Astrocyte of the hippocampus (primary cell): ENCODE measurements around the gene OSBPL9.
"Not testable (repeated sequence)": the region's sequence is repeated elsewhere in the genome, so short reads cannot be mapped to it uniquely, and the experiment has no call there.

Source experiments
- DNase-seq: peaks from one replicate; pipeline ENCODE4 v3.0.0; 2011; ENCODE audit warnings: low read depth, low spot score

OSBPL9 gene

DNA sequence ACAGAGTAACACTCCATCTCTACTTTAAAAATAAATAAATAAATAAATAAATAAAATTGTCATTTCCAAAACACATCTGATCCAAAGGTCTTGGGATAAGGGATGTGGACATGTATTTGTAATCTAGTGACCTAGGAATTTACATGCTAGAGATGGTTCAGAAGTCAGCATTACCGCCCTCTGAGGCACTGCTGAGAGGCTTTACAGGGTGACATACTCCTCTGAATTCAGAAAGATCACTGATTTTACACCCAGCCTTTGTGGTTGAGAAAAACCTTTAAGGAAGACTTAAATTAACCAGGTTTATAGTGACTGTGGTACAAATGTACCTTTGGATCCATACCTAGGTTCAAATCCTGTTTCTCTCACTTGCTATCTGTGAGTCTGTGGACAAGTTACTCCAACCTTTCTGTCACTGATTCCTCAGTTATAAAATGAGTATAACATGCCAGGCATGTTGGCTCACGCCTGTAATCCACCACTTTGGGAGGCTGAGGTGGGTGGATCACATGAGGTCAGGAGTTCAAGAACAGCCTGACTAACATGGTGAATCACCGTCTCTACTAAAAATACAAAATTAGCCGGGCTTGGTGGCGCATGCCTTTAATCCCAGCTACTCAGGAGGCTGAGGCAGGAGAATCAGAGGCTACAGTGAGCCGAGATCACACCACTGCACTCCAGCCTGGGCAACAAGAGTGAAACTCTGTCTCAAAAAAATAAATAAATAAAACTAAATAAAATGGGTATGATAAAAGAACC lies 20.1 kb downstream of the OSBPL9 start:
- peak; percentile 73 for DNase-seq

DNA sequence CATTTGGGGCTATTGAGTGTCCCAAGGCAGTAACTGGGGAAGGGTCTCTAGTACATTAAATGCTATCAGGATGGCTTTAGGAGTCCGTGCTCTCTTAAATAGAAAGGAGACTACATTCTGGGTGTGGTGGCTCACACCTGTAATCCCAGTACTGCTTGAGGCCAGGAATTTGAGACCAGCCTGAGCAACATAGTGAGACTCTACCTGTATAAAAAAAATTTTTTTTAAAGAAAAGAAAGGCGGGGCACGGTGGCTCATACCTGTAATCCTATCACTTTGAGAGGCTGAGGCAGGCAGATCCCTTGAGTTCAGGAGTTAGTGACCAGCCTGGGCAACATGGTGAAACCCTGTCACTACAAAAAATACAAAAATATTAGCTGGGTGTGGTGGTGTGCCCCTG lies 21.5 kb downstream of the OSBPL9 start:
- no peak for DNase-seq

DNA sequence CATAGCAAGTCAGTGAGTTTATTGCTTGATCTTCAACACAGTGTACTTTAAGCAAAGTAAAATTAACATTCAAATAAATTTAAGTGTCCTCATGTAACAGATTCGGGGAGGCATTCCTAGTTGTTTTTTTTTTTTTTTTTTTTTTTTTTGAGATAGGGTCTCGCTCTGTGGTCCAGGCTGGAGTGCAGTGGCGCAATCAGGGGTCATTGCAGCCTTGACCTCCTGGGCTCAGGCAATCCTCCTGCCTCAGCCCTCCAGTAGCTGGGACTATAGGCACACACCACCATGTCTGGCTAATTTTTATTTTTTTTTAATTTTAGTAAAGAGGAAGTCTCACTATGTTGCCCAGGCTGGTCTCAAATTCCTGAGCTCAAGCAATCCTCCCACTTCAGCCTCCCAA lies 22.8 kb downstream of the OSBPL9 start:
- no peak for DNase-seq

DNA sequence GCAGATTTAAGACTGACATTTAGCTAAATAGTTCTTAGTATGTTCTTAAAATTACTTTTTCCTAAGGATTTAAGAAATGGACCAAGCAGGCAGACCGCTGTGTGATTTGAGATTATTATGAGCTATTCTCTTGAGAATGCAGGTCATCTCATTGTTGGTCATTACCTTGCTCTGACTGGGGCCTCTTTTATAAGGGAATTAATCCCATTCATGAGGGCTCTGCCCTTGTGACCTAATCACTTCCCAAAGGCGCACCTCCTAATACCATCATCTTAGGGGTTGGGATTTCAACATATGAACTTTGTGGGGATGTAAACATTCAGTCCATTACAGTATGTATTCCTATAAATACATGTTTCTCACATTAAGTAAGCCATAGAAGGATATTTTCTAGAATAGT lies 24.2 kb downstream of the OSBPL9 start:
- DNase-seq = no peak

DNA sequence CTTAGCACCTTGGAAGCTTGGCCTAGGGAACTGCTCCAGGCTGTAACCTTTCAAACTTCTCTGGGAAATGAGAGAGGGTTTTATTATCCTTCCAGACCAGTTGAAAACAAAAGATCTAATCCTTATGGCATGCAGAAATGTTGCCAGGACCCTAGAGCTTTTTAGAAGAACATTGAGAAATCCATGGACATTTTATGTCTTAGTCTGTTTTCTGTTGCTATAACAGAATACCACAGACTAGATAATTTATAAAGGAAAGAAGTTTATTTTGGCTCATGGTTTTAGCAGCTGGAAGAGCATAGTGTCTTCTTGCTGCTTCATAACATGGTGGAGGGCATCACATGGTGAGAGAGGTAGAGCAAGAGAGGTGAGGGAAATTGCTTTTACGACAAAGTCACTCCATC lies 25.8 kb downstream of the OSBPL9 start:
- peak; percentile 84 for DNase-seq

DNA sequence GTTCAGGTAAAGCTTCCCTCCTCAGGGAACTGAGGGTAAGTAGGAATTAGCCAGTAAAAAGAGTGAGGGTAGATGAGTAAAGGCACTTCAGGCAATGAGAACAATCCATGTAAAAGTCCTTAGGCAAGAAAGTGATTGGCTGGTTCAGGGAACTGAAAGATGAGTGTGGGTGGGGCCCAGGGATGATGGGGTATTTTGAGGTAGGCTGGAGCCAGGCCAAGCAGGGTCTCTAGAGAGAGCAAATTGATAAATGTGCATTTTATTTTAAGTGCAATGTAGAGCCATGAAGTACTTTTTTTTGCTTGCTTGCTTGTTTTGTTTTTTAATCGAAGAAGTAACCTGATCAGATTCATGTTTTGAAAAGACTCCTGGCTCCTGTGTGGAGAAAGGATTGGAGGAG lies 26.5 kb downstream of the OSBPL9 start:
- no peak for DNase-seq

DNA sequence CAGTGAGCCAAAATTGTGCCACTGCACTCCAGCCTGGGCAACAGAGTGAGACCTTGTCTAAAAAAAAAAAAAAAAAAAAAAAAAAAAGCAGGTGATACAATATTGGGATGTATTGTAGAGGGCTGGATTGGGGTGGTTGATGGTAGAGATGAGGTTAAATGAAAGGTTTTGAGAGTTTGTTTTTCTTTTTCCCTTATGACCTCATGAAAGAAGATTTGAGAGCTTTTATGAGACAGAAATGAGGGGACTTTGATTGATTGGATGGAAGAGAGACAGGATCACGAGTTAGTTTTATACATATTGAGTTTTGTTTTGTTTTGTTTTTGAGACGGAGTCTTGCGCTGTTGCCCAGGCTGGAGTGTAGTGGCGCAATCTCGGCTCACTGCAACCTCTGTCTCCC lies 27.1 kb downstream of the OSBPL9 start:
- DNase-seq = no peak

DNA sequence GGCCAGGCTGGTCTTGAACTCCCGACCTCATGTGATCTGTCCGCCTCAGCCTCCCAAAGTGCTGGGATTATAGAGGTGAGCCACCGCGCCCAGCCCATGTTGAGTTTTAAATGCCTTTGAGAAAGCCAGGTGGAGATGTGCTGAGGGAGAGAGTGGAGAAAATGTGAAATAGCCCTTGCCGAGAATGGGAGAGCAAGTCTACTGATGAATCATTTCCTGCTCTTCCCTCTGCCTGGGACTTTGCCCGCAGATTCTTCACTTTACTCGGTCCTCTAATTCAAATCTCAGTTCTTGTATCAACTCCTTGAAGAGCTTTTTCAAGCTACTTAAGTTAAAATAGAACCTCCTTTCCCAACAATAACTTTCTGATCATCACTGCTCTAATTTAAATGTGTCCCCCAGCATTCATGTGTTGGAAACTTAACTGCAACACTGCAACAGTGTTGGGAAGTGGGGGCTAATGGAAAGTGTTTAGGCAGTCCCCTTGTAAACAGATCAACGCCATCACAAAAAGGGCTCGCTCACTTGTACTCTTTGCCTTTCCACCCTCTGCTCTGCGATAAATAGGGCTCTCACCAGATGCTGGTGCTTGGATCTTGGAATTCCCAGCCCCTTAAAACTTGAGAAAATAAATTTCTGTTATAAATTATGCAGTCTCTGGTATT lies 27.8 kb downstream of the OSBPL9 start:
- peak; percentile 62 for DNase-seq

DNA sequence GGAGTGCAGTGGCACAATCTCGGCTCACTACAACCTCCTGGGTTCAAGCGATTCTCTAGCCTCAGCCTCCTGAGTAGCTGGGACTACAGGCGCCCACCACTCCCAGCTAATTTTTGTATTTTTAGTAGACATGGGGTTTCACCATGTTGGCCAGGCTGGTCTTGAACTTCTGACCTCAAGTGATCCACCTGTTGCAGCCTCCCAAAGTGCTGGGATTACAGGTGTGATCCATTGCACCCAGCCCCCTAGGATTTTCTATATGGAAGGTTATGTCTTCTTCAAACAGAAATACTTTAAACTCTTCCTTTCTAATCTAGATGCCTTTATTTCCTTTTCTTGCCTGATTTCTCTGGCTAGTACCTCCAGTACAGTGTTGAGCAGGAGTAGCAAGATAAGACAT lies 29.7 kb downstream of the OSBPL9 start:
- not testable (repeated sequence) for DNase-seq

DNA sequence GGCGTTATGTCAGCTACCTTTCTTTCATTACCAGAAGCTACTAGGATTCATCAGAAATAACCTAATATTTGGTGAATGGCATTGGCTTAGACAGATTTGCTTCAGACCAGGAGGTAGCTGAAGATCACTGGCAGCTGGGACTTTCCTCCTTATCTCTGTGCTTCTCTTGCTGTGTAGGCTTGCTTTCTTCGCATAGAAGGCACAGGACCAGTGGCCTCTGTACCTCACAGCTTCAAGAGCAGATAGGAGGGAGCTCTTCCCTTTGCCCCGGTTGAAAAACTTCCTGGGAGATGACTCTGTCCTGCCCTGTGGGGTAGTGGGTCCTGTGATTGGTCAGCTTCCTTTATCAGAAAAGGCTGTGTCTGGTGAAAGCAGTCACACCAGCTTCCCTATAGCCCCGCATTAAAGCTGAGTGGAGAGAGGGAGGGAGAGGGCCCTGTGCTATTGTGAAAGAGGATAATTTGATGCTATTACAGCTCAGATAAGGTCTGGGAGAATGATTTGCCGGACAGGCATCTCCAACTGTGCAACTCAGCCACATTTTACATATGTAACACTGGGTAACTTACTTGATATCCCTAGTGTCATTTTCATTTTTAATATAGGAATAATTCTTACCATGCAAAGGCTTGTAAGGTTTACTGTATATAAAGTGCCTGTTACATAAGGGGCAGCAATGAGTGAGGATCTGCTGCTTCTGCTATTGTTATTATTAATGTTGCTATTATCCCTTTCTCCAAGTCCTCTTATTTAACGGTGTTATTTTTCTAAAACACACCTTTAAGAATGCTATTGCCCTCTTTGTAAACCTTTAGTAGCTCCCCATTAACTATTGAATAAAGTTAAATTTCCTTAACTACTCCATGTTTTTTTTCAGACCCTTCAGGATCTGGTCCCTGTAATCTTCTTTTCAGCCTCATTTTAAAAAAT lies 31.6 kb downstream of the OSBPL9 start:
- peak; percentile 33 for DNase-seq

DNA sequence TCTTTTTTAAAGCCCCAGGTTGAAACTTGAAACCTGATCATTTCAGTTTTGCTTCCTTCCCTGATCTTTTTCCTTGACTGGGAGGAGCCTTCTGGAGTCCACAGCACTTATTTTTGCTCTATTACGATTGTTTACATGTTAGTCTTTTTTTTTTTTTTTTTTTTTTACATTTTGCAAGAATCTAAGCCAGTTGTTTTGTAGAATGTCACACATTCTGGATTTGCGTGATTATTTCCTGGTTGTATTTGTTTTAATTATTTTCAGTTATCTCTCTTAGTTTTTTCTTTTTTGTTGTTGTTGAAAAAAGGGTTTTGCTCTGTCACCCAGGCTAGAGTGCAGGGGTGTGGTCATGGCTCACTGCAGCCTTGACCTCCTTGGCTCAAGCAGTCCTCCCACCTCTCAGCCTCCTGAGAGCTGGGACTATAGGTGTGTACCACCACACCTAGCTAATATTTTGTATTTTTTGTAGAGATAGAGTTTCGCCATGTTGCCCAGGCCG lies 32.8 kb downstream of the OSBPL9 start:
- DNase-seq = no peak

DNA sequence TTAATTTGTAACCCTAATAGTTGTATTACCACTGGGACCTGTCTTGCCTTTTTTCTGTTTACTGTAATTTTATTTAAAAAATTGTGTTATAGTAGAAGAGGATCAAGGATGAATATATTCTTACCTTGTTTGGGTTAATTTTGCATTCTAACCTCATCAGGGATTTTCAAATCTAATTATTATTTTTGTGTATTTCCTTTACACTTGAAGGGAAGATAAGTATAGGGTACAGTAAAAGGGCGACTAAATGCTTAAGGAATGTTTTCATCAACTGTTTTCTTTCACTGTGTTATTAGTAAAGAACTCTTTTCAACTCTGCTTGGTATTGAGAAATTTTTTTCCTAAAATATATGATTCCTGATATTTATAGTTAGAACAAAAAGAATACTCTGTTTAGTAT lies 33.3 kb downstream of the OSBPL9 start:
- no peak for DNase-seq

DNA sequence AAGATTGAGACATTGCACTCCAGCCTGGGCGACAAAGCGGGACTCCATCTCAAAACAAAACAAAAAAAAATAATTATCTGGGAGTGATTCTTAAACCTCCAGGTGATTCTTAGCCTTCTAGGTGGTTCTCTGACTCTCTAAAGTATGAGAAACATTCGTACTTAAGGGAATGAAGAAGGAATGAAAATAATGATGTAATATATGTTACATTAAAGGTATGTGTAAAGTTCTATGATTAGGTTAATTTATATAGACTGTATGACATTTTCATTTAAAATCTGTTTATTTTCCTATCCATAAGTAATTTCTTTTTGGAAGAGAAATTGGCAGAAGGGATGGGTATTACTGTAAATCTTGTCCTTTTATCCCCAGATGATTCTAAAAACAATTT lies 34.7 kb downstream of the OSBPL9 start:
- no peak for DNase-seq

DNA sequence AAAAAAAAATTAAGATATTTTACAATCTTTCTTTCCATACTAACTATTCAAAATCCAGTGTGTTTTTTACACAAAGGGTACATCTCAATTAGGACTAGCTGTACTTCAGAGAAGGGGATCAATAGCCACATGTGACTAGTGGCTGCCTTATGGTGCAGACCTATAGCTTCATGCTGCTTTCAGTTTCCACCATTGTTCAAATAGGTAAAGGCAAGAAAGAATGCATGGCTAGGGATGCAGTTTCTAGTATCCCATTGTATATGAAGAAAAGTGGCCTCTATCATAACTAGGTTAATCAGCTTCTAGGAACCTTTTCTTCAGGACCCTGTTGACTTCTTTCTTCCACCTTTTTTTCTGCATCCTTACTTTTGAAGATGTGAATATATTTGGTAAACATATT lies 35.7 kb downstream of the OSBPL9 start:
- no peak for DNase-seq

DNA sequence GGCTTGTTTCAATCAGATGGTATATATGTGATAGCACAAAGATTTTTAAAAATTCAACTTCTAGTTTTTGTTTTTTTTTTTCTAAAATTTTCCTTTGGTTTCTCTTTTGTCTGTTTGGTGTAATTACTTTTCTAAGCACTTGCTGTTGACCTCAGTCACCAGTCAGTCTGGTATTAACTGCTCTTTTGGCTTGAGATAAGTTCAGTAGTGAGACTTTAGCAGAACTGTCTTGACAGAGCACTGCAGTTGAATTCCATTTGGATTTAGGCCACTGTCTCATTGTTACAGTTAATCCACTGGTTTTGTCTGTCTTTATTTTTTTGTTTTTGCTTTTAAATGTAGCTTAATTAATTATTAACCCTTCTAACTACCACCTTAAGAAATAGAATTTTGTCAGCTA lies 36.2 kb downstream of the OSBPL9 start:
- no peak for DNase-seq

DNA sequence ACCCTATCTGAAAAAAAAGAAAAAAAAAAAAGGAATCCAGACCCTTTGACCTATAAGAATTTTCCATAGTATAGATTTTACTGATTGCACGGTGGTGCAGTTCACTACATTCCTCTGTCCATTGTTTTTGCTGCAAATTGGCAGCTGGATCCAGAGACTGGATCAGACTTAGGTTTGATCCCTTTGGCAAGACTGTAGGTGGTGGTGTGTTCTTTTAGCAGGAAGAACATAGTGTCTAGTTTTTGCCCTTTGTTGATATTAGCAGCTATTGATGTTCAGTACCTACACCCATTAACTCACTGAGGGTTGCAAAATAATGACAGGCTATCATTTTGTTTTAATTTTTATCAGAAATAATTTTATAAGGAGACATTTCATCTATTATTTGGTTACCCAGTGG lies 37.1 kb downstream of the OSBPL9 start:
- DNase-seq = no peak

DNA sequence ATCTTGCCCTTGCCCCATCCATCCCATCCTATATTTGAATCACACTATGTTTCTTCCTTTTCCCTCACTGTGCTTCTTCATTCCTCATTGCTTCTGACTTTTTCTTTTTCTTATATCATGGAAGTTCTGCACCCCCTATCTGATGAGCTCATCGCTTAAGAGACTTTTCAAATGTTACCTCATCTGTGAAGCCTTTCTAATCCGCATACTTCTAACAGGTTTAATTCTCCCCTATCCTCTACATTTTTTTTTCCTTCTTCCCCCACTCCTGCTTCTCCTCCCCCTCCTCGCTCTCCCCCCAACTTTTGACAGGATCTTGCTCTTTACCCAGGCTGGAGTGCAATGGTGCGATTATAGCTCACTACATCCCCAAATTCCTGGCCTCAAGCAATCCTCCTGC lies 39.5 kb downstream of the OSBPL9 start:
- no peak for DNase-seq

DNA sequence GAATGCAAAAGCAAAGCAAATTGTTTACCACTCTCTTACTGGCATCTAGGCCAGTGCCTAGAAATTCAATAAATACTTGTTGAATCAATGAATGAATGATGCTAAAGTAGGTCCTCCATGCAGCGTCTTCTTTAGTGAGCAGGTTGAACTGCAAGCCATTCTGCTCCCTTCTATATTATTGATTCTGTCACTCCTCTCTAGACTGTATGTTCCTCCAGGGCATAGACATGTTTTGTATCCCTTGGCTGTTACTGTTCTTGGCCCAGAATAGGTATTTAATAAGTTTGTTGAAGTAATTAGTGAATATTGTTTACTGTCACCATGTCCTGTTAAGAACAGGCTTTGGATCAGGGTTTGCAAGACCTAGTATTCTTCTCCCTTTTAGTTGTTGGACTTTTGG lies 43.7 kb downstream of the OSBPL9 start:
- no peak for DNase-seq

DNA sequence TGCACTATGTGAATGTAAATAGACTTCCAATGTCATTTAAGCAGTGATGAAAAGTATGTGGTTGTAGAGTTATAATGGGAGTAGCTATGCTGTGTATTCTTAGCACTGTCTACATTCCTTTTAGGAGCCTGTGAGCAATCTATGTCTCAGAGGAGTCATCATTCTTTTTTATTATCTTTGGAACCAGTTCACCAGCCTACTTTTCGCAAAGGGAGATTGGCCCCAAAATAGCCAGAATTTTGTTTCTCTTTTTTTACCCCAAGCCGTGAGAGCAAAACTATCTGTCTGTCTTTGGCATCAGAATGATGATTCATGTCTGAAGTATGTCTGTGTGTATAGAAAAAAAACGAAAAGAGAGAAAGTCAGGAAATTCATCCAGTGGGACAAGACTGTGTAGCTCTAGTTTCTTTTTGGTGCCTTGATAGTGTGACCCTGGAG lies 44.2 kb downstream of the OSBPL9 start:
- DNase-seq = peak; percentile 90

DNA sequence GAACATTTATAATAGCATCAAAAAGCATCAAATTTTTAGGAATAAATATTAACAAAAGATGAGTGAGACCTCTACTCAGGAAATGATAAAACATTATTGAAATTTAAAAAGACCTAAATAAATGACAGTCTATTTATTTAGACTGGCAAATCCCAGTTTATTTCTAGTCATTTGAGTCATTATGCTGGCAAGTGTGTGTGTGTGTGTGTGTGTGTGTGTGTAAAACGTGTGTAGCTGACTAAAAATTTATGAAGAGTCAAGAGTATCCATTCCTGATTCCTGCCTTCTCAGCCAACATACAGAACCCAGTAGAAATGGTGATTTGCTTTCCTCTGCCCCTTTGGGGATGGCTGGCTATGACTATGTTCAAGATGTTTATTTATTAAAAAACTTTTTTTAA lies 46.2 kb downstream of the OSBPL9 start:
- DNase-seq = no peak

DNA sequence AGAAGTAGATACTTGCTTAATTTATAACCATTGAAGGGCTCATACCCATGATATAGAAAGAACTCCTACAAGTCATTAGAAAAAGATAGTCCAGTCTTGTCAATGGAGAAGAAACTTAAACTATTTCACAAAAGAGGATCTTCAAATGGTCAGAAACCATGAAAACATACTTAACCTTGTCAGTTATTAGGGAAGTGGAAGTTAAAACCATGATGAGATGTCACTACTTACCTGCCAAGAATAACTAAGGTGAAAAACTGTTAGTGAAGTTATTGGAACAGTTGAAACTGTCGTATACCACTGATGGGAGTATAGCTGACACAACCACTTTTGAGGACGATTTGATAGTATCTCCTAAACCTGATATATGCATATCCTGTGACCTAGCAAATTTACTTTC lies 46.8 kb downstream of the OSBPL9 start:
- no peak for DNase-seq
